WTC11 (cell line): ENCODE data around the gene ETF1.

Source experiments
- ATF2 ChIP-seq: sonication (generic); formaldehyde crosslinking; IDR thresholded peaks from 2 replicates; pipeline ENCODE4 v1.8.1; 2022; ENCODE audit warnings: low read depth, missing genetic modification reagents, borderline replicate concordance
- ATF3 ChIP-seq: sonication (generic); formaldehyde crosslinking; conservative IDR thresholded peaks from 2 replicates; pipeline ENCODE4 v1.8.1; 2022; ENCODE audit warnings: mild to moderate bottlenecking, missing genetic modification reagents
- CTCF ChIP-seq: fragments of 200-600 bp; IDR thresholded peaks from 2 replicates; pipeline ENCODE4 v1.8.0; 2022; ENCODE audit warnings: antibody characterized with exemption
- E2F1 ChIP-seq: sonication (generic); formaldehyde crosslinking; IDR thresholded peaks from 2 replicates; pipeline ENCODE4 v1.8.0; 2022; ENCODE audit warnings: mild to moderate bottlenecking, missing genetic modification reagents
- ESRRA ChIP-seq: sonication (generic); formaldehyde crosslinking; IDR thresholded peaks from 2 replicates; pipeline ENCODE4 v1.8.1; 2022; ENCODE audit warnings: mild to moderate bottlenecking, missing genetic modification reagents, borderline replicate concordance
- MAX ChIP-seq: sonication (generic); formaldehyde crosslinking; IDR thresholded peaks from 2 replicates; pipeline ENCODE4 v1.8.0; 2022; ENCODE audit warnings: mild to moderate bottlenecking, missing genetic modification reagents
- NFATC4 ChIP-seq: fragments of 250-450 bp; sonication (Bioruptor Pico); IDR thresholded peaks from 2 replicates; pipeline ENCODE4 v1.9.0; 2021; ENCODE audit warnings: mild to moderate bottlenecking
- OVOL2 ChIP-seq: fragments of 250-450 bp; sonication (Bioruptor Pico); IDR thresholded peaks from 2 replicates; pipeline ENCODE4 v1.9.0; 2021; ENCODE audit warnings: mild to moderate bottlenecking, borderline replicate concordance
- TCF7 ChIP-seq: sonication (generic); formaldehyde crosslinking; IDR thresholded peaks from 2 replicates; pipeline ENCODE4 v1.8.0; 2022; ENCODE audit warnings: mild to moderate bottlenecking, low read depth, missing genetic modification reagents, moderate library complexity
- ZNF671 ChIP-seq: fragments of 250-450 bp; sonication (Bioruptor Pico); IDR thresholded peaks from 2 replicates; pipeline ENCODE4 v1.8.0; 2021; ENCODE audit warnings: mild to moderate bottlenecking
- TF ChIP-seq, protein P1 (sequence below): sonication (generic); formaldehyde crosslinking; IDR thresholded peaks from 2 replicates; pipeline ENCODE4 v1.8.0; 2023; ENCODE audit warnings: mild to moderate bottlenecking, missing genetic modification reagents
- TF ChIP-seq, protein P2 (sequence below): sonication (generic); formaldehyde crosslinking; conservative IDR thresholded peaks from 2 replicates; pipeline ENCODE4 v1.8.1; 2023; ENCODE audit warnings: mild to moderate bottlenecking, low read depth, missing genetic modification reagents, moderate library complexity
- TF ChIP-seq, protein P3 (sequence below): sonication (generic); formaldehyde crosslinking; IDR thresholded peaks from 2 replicates; pipeline ENCODE4 v1.8.1; 2023; ENCODE audit warnings: mild to moderate bottlenecking, missing genetic modification reagents, borderline replicate concordance
- TF ChIP-seq, protein P4 (sequence below): sonication (generic); formaldehyde crosslinking; IDR thresholded peaks from 2 replicates; pipeline ENCODE4 v1.8.0; 2022; ENCODE audit warnings: missing genetic modification reagents

- TF ChIP-seq ZNF671 (CRISPR knock-in tag), result no peak
- no peak for TF ChIP-seq MAX (CRISPR knock-in tag)
- TF ChIP-seq OVOL2 (CRISPR knock-in tag), result no peak
- TF ChIP-seq CTCF, result no peak
- no peak for TF ChIP-seq TCF7 (CRISPR knock-in tag)
- TF ChIP-seq, protein P1, sequence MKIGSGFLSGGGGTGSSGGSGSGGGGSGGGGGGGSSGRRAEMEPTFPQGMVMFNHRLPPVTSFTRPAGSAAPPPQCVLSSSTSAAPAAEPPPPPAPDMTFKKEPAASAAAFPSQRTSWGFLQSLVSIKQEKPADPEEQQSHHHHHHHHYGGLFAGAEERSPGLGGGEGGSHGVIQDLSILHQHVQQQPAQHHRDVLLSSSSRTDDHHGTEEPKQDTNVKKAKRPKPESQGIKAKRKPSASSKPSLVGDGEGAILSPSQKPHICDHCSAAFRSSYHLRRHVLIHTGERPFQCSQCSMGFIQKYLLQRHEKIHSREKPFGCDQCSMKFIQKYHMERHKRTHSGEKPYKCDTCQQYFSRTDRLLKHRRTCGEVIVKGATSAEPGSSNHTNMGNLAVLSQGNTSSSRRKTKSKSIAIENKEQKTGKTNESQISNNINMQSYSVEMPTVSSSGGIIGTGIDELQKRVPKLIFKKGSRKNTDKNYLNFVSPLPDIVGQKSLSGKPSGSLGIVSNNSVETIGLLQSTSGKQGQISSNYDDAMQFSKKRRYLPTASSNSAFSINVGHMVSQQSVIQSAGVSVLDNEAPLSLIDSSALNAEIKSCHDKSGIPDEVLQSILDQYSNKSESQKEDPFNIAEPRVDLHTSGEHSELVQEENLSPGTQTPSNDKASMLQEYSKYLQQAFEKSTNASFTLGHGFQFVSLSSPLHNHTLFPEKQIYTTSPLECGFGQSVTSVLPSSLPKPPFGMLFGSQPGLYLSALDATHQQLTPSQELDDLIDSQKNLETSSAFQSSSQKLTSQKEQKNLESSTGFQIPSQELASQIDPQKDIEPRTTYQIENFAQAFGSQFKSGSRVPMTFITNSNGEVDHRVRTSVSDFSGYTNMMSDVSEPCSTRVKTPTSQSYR (CRISPR knock-in tag), result no peak
- no peak for TF ChIP-seq NFATC4 (CRISPR knock-in tag)
- TF ChIP-seq, protein P2, sequence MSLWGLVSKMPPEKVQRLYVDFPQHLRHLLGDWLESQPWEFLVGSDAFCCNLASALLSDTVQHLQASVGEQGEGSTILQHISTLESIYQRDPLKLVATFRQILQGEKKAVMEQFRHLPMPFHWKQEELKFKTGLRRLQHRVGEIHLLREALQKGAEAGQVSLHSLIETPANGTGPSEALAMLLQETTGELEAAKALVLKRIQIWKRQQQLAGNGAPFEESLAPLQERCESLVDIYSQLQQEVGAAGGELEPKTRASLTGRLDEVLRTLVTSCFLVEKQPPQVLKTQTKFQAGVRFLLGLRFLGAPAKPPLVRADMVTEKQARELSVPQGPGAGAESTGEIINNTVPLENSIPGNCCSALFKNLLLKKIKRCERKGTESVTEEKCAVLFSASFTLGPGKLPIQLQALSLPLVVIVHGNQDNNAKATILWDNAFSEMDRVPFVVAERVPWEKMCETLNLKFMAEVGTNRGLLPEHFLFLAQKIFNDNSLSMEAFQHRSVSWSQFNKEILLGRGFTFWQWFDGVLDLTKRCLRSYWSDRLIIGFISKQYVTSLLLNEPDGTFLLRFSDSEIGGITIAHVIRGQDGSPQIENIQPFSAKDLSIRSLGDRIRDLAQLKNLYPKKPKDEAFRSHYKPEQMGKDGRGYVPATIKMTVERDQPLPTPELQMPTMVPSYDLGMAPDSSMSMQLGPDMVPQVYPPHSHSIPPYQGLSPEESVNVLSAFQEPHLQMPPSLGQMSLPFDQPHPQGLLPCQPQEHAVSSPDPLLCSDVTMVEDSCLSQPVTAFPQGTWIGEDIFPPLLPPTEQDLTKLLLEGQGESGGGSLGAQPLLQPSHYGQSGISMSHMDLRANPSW (CRISPR knock-in tag), result no peak
- TF ChIP-seq ATF3, result no peak
- TF ChIP-seq ESRRA (CRISPR knock-in tag), result no peak
- TF ChIP-seq E2F1 (CRISPR knock-in tag), result no peak
- no peak for TF ChIP-seq ATF2 (CRISPR knock-in tag)
- TF ChIP-seq, protein P3, sequence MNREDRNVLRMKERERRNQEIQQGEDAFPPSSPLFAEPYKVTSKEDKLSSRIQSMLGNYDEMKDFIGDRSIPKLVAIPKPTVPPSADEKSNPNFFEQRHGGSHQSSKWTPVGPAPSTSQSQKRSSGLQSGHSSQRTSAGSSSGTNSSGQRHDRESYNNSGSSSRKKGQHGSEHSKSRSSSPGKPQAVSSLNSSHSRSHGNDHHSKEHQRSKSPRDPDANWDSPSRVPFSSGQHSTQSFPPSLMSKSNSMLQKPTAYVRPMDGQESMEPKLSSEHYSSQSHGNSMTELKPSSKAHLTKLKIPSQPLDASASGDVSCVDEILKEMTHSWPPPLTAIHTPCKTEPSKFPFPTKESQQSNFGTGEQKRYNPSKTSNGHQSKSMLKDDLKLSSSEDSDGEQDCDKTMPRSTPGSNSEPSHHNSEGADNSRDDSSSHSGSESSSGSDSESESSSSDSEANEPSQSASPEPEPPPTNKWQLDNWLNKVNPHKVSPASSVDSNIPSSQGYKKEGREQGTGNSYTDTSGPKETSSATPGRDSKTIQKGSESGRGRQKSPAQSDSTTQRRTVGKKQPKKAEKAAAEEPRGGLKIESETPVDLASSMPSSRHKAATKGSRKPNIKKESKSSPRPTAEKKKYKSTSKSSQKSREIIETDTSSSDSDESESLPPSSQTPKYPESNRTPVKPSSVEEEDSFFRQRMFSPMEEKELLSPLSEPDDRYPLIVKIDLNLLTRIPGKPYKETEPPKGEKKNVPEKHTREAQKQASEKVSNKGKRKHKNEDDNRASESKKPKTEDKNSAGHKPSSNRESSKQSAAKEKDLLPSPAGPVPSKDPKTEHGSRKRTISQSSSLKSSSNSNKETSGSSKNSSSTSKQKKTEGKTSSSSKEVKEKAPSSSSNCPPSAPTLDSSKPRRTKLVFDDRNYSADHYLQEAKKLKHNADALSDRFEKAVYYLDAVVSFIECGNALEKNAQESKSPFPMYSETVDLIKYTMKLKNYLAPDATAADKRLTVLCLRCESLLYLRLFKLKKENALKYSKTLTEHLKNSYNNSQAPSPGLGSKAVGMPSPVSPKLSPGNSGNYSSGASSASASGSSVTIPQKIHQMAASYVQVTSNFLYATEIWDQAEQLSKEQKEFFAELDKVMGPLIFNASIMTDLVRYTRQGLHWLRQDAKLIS (CRISPR knock-in tag), result no peak
- TF ChIP-seq, protein P4, sequence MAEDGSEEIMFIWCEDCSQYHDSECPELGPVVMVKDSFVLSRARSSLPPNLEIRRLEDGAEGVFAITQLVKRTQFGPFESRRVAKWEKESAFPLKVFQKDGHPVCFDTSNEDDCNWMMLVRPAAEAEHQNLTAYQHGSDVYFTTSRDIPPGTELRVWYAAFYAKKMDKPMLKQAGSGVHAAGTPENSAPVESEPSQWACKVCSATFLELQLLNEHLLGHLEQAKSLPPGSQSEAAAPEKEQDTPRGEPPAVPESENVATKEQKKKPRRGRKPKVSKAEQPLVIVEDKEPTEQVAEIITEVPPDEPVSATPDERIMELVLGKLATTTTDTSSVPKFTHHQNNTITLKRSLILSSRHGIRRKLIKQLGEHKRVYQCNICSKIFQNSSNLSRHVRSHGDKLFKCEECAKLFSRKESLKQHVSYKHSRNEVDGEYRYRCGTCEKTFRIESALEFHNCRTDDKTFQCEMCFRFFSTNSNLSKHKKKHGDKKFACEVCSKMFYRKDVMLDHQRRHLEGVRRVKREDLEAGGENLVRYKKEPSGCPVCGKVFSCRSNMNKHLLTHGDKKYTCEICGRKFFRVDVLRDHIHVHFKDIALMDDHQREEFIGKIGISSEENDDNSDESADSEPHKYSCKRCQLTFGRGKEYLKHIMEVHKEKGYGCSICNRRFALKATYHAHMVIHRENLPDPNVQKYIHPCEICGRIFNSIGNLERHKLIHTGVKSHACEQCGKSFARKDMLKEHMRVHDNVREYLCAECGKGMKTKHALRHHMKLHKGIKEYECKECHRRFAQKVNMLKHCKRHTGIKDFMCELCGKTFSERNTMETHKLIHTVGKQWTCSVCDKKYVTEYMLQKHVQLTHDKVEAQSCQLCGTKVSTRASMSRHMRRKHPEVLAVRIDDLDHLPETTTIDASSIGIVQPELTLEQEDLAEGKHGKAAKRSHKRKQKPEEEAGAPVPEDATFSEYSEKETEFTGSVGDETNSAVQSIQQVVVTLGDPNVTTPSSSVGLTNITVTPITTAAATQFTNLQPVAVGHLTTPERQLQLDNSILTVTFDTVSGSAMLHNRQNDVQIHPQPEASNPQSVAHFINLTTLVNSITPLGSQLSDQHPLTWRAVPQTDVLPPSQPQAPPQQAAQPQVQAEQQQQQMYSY (CRISPR knock-in tag), result no peak
Measured at GRCh38 chr5:138570871-138571270, 27.8 kb upstream of the ETF1 start.
